SK-N-MC (cell line): ENCODE measurements around the gene FAM131C.
"Not testable (repeated sequence)": the region's sequence is repeated elsewhere in the genome, so short reads cannot be mapped to it uniquely, and the experiment has no call there.

Experiments
- EZH2 ChIP-seq: fragments of 200-600 bp; sonication (generic); IDR thresholded peaks from one replicate; pipeline ENCODE4 v1.6.1; 2017; ENCODE audit warnings: antibody characterized with exemption
- POLR2AphosphoS5 ChIP-seq: IDR thresholded peaks from 2 replicates; pipeline ENCODE4 v1.6.1; 2012; ENCODE audit warnings: mild to moderate bottlenecking, low read depth, low read length, borderline replicate concordance

- TF ChIP-seq POLR2AphosphoS5, EZH2: not testable (repeated sequence)
Measured at GRCh38 chr1:16026302-16026701, 47.1 kb downstream of the FAM131C start.
